GM19240 (cell line): Measurements from ENCODE around the gene TNFAIP8L2.
"Not testable (repeated sequence)": the region's sequence is repeated elsewhere in the genome, so short reads cannot be mapped to it uniquely, and the experiment has no call there.

Experiments used
- DNase-seq: peaks from one replicate; pipeline ENCODE4 v3.0.0; 2011; ENCODE audit warnings: low spot score; ENCODE audit not compliant: insufficient read length

TNFAIP8L2 gene

GRCh38 chr1:151189637-151190445, 33.4 kb downstream of the TNFAIP8L2 start, which contains the start of gene VPS72:
TSS of gene VPS72 (minus strand) at chr1:151190197. CDS start at chr1:151190121, 76 bp downstream.
- peak; percentile 76 for DNase-seq

- DNase-seq: no peak
These were observed 35.6 kb downstream of the TNFAIP8L2 start for GRCh38 chr1:151192047-151192446.

- DNase-seq: no peak
These were observed 36.9 kb downstream of the TNFAIP8L2 start for GRCh38 chr1:151193304-151193703.

- DNase-seq: no peak
These were observed 37.4 kb downstream of the TNFAIP8L2 start for GRCh38 chr1:151193856-151194255.

- DNase-seq: not testable (repeated sequence)
These were observed 38.6 kb downstream of the TNFAIP8L2 start for GRCh38 chr1:151194894-151195594.

GRCh38 chr1:151196292-151196800, 39.9 kb downstream of the TNFAIP8L2 start:
- DNase-seq: no peak

- no peak for DNase-seq
These were observed 41.4 kb downstream of the TNFAIP8L2 start for GRCh38 chr1:151197863-151198253.

- peak; percentile 92 for DNase-seq
These were observed 42.0 kb downstream of the TNFAIP8L2 start, which contains the start of gene PIP5K1A for GRCh38 chr1:151198254-151199127. TSS of gene PIP5K1A (plus strand) at chr1:151198552. CDS start at chr1:151198997, 445 bp downstream.

GRCh38 chr1:151199873-151200581, 43.6 kb downstream of the TNFAIP8L2 start:
- no peak for DNase-seq

- DNase-seq: not testable (repeated sequence)
These were observed 49.0 kb downstream of the TNFAIP8L2 start for GRCh38 chr1:151205381-151205965.
